K562 (cell line): ENCODE measurements around the gene RDH14. TPM values are rescaled to one million over a fixed set of nuclear protein-coding genes. Genes with fewer than 3 reads are reported as not detected.

Experiments used
- ATAC-seq: fragments of 200-7000 bp; cut with Tn5 transposase; 3 replicates; pipeline ENCODE4 v1.9.1; 2020; ENCODE audit warnings: moderate library complexity
- BruUV-seq: library from RNA; stranded (reverse); fragments of 400-500 nt; replicated peaks from 2 replicates; lab custom pipeline; 2021; lab: Mats Ljungman, UMichigan
- CTCF ChIA-PET: fragments of 300-600 bp; formaldehyde crosslinking; extraction: SDS; loops from one replicate; lab custom pipeline; 2021; ENCODE audit warnings: low intra/inter-chr PET ratio; lab: Yijun Ruan, JAX
- POLR2A ChIA-PET: fragments of 300-600, 350-650 bp; sonication (Branson Sonifier 250); formaldehyde crosslinking; extraction: SDS; loops from one replicate; lab custom pipeline; 2021; ENCODE audit warnings: antibody characterized with exemption, inconsistent platforms; lab: Yijun Ruan, JAX
- DNase-seq, 4 experiments: peaks; one replicate each; pipeline versions ENCODE4 v3.0.0 to v3.0.0-alpha.2; 2011 to 2018; ENCODE audit warnings: low spot score in 3 of 4, mixed read lengths in 3 of 4; ENCODE audit errors: extremely low read depth in 1 of 4
- FAIRE-seq: peaks from 2 replicates; lab custom pipeline; 2011; peaks lifted over from hg19 to GRCh38; lab: Jason Lieb, UNC
- H2AFZ ChIP-seq: 2 replicates; pipeline ENCODE4 v1.6.0; 2011; ENCODE audit warnings: low read depth, low read length, control low read depth, inconsistent platforms
- H3K27ac ChIP-seq: fragments of 200-600 bp; 3 replicates; pipeline ENCODE4 v1.8.0; 2011; ENCODE audit warnings: low read depth, mild to moderate bottlenecking, control low read depth, inconsistent platforms, low read length, moderate library complexity, mixed read lengths; ENCODE audit errors: extremely low read depth
- H3K27me3 ChIP-seq, 2 experiments: fragments of 300-600 bp in 1 of 2; 2 replicates in 1 of 2; 3 replicates in 1 of 2; pipeline versions ENCODE4 v1.6.0 to v1.8.0; 2011; ENCODE audit warnings: inconsistent platforms in 2 of 2, low read length in 2 of 2, mild to moderate bottlenecking in 1 of 2, mixed read lengths in 1 of 2, moderate library complexity in 1 of 2; ENCODE audit not compliant: control insufficient read depth in 2 of 2, insufficient read depth in 2 of 2
- H3K36me3 ChIP-seq: fragments of 300-600 bp; 3 replicates; pipeline ENCODE4 v1.8.0; 2011; ENCODE audit warnings: mild to moderate bottlenecking, low read length, inconsistent platforms; ENCODE audit not compliant: control insufficient read depth, insufficient read depth
- H3K4me1 ChIP-seq, 2 experiments: fragments of 200-600 bp in 1 of 2; replicated peaks in 1 of 2; 2 replicates in 1 of 2; 3 replicates in 1 of 2; pipeline versions ENCODE4 v1.5.1 to v1.8.0; 2011; ENCODE audit warnings: inconsistent platforms in 2 of 2, low read length in 2 of 2, mild to moderate bottlenecking in 1 of 2, mixed read lengths in 1 of 2, moderate library complexity in 1 of 2; ENCODE audit not compliant: control insufficient read depth in 2 of 2, insufficient read depth in 2 of 2
- H3K4me2 ChIP-seq: 2 replicates; pipeline ENCODE4 v1.6.1; 2011; ENCODE audit warnings: low read length, control low read depth, inconsistent platforms, mixed read lengths; ENCODE audit not compliant: insufficient read depth
- H3K4me3 ChIP-seq: fragments of 200-600 bp; sonication (generic), shearing (Covaris generic); 2 replicates; pipeline ENCODE4 v1.5.1; 2016; ENCODE audit warnings: control low read depth, inconsistent platforms
- H3K79me2 ChIP-seq: fragments of 200-600 bp; 3 replicates; pipeline ENCODE4 v1.8.0; 2011; ENCODE audit warnings: low read length, inconsistent platforms; ENCODE audit not compliant: control insufficient read depth, insufficient read depth
- H3K9ac ChIP-seq, 2 experiments: 2 replicates each; pipeline versions ENCODE4 v1.6.0 to v1.6.1; 2011; ENCODE audit warnings: low read depth in 2 of 2, low read length in 2 of 2, control low read depth in 1 of 2, inconsistent platforms in 1 of 2, mild to moderate bottlenecking in 1 of 2, mixed read lengths in 1 of 2; ENCODE audit not compliant: insufficient read depth in 1 of 2
- H3K9me1 ChIP-seq: one replicate; pipeline ENCODE4 v1.6.0; 2011; ENCODE audit warnings: inconsistent platforms, mild to moderate bottlenecking, low read length, moderate library complexity; ENCODE audit not compliant: control insufficient read depth, insufficient read depth
- H3K9me3 ChIP-seq: replicated peaks from 2 replicates; pipeline ENCODE4 v1.5.1; 2011; ENCODE audit warnings: low read depth, low read length, inconsistent platforms; ENCODE audit not compliant: control insufficient read depth, insufficient read depth
- H4K20me1 ChIP-seq: replicated peaks from 2 replicates; pipeline ENCODE4 v1.6.1; 2011; ENCODE audit warnings: low read length, inconsistent platforms, mixed read lengths; ENCODE audit not compliant: control insufficient read depth, insufficient read depth
- FOXP4 ChIP-seq: sonication (generic); formaldehyde crosslinking; IDR thresholded peaks from 2 replicates; pipeline ENCODE4 v1.8.0; 2022; ENCODE audit warnings: mild to moderate bottlenecking, missing genetic modification reagents, borderline replicate concordance
- KDM5B ChIP-seq: fragments of 200-600 bp; sonication (generic); IDR thresholded peaks from 2 replicates; pipeline ENCODE4 v1.6.1; 2012; ENCODE audit warnings: low read depth, mild to moderate bottlenecking, moderate library complexity, low read length, control low read depth, inconsistent platforms; ENCODE audit not compliant: insufficient replicate concordance
- MIER1 ChIP-seq: fragments of 450-650 bp; IDR thresholded peaks from 2 replicates; pipeline ENCODE4 v1.6.1; 2016; ENCODE audit warnings: antibody characterized with exemption, mild to moderate bottlenecking, low read depth
- POLR2AphosphoS5 ChIP-seq: IDR thresholded peaks from 2 replicates; pipeline ENCODE4 v1.6.1; 2011; ENCODE audit warnings: mild to moderate bottlenecking, low read depth, low read length, moderate library complexity; ENCODE audit not compliant: control insufficient read depth, insufficient read depth
- POLR2B ChIP-seq: fragments of 450-650 bp; IDR thresholded peaks from 2 replicates; pipeline ENCODE4 v1.6.1; 2018; ENCODE audit warnings: low read depth; ENCODE audit not compliant: partially characterized antibody
- RBFOX2 ChIP-seq: fragments of 200-400 bp; formaldehyde crosslinking; IDR thresholded peaks from 2 replicates; pipeline ENCODE4 v1.6.1; 2017; ENCODE audit warnings: low read depth, mild to moderate bottlenecking, low read length, moderate library complexity
- SRF ChIP-seq, 2 experiments: fragments of 250-450, 450-650 bp in 1 of 2; sonication (Bioruptor Pico) in 1 of 2; sonication (generic) in 1 of 2; formaldehyde crosslinking; IDR thresholded peaks; 2 replicates each; pipeline versions ENCODE4 v1.5.0 to v1.5.1; 2020 to 2022; ENCODE audit warnings: mild to moderate bottlenecking in 1 of 2, missing genetic modification reagents in 1 of 2
- SUPT5H ChIP-seq: fragments of 450-650 bp; IDR thresholded peaks from 2 replicates; pipeline ENCODE4 v1.6.1; 2016
- TAF15 ChIP-seq: fragments of 200-400 bp; formaldehyde crosslinking; IDR thresholded peaks from 2 replicates; pipeline ENCODE4 v1.6.1; 2017; ENCODE audit warnings: mild to moderate bottlenecking, low read depth, low read length, moderate library complexity
- TBP ChIP-seq: optimal IDR thresholded peaks from 2 replicates; pipeline ENCODE3; 2011; ENCODE audit warnings: low read depth, low read length, improper control_type of control experiment
- ZBTB43 ChIP-seq: sonication (generic); formaldehyde crosslinking; IDR thresholded peaks from 2 replicates; pipeline ENCODE4 v1.8.0; 2023; ENCODE audit warnings: mild to moderate bottlenecking, missing genetic modification reagents
- WGBS: fragments of 100-300 bp; shearing (Covaris generic); methylation state at CpG from one replicate; pipeline ENCODE4 v1.1.6; 2016; ENCODE audit warnings: low coverage, mixed read lengths; ENCODE audit not compliant: insufficient coverage; ENCODE audit errors: missing lambda C conversion rate; 5-methylcytosine and 5-hydroxymethylcytosine counted together
- in situ Hi-C: fragments of 300-500 bp; cut with MboI; formaldehyde crosslinking; loops from 4 replicates; pipeline ENCODE4 v1.15.0; 2018; ENCODE audit warnings: inconsistent platforms, mixed read lengths
- intact Hi-C: fragments of 100-400 bp; cut with micrococcal nuclease; formaldehyde crosslinking; loops from 2 replicates; pipeline ENCODE4 v1.14.2; 2022
- polyA plus RNA-seq, 8 experiments: library from polyadenylated mRNA; depleted of rRNA in 4 of 8; stranded (reverse) in 5 of 8; unstranded in 3 of 8; fragments of >200 nt; fragmentation: Nextera tagmentation in 2 of 8; fragmentation: Illumina TruSeq in 1 of 8; extraction: Ambion mirVana in 2 of 8; extraction: Trizol in 1 of 8; gene quantifications; 2 replicates each; pipeline versions ENCODE4 v1.2.1 to v1.2.3, GENCODE V29; 2011 to 2014; ENCODE audit warnings: inconsistent platforms in 1 of 8, missing spikeins in 1 of 8
- total RNA-seq, 7 experiments: library from RNA; depleted of rRNA in 6 of 7; stranded (reverse); fragments of >200 nt in 6 of 7; fragmentation: Illumina TruSeq in 2 of 7; extraction: Trizol in 2 of 7; gene quantifications; 2 replicates each; pipeline versions ENCODE4 v1.2.1 to v1.2.3, GENCODE V29; 2011 to 2021; ENCODE audit warnings: low replicate concordance in 1 of 7
- TF ChIP-seq, protein P1 (sequence below), 3 experiments: IDR thresholded peaks in 2 of 3; conservative IDR thresholded peaks in 1 of 3; 2 replicates each; pipeline ENCODE4 v1.5.1; 2011 to 2012; ENCODE audit warnings: low read length in 3 of 3, mild to moderate bottlenecking in 3 of 3, control low read depth in 2 of 3, improper control_type of control experiment in 1 of 3, inconsistent platforms in 1 of 3, low read depth in 1 of 3, mixed read lengths in 1 of 3, moderate library complexity in 1 of 3; ENCODE audit not compliant: insufficient read depth in 2 of 3

RDH14 gene
- total and polyA plus RNA-seq, 9 of the 15 experiments (the other 6 are each of a cell fraction or from before 2014, with no cell fraction given): 6.7 to 26.2 (median 20.9) TPM

- TF ChIP-seq ZBTB43 (CRISPR knock-in tag) (no peak), SUPT5H (0 out of 2 replicates have a peak, but pooled peaks have one; percentile 13), SRF (CRISPR knock-in tag; IDR thresholded peaks at IDR 0.05) (no peak), TBP (peak; percentile 59), POLR2B (peak; percentile 54), RBFOX2 (peak; percentile 19; the same call in 1 of the 2 replicates), FOXP4 (CRISPR knock-in tag) (0 out of 2 replicates have a peak, but pooled peaks have one; percentile 6)
Measured at GRCh38 chr2:18560797-18561085, 288 bp upstream of the RDH14 start (continued).

DNA sequence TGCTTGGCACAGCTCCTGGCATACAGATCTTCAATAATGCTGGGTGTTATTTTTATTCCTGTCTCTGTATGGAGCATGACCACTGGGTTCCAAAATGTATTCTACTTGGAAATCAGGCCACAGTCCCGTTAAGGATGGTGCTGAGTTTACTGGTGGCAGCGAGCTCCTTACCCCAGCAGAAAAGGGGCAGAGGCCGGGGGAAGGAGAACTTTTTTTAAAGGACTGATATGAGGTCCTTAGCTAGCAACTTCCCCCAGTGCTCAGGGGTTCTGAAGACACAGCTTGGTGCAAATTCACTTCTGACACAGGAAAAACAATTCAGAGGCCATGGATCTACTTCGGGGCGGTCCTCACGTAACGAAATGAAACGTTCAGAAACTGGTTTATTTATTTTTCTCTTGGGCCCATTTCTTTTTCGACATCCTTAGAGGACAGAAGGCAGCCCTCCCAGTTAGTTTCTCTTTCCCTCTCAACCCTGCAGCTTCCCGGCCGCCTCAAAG, 872 bp downstream of the RDH14 start:
- DNase-seq (peak in 1 of 4 experiments; percentile 19), ATAC-seq (no peak; the same call in none of the 3 replicates), FAIRE-seq (no peak)
- Histone ChIP-seq H3K27ac (peak overlapping the region; percentile 83), H3K9me3 (no peaks in the 10 kb centered on the region), H2AFZ (peak overlapping the region; percentile 93), H3K9ac (peak overlapping the region; percentile 82 to 94), H3K9me1 (no peaks in the 10 kb centered on the region), H3K4me2 (peak overlapping the region; percentile 85), H3K36me3 (peaks cover 11% of the 10 kb centered on the region), H3K4me1 (peaks cover 9 to 15% of the 10 kb centered on the region in 2 experiments; a peak in 3 of 5 replicates), H3K27me3 (no peaks in the 10 kb centered on the region), H4K20me1 (no peaks in the 10 kb centered on the region), H3K4me3 (peak overlapping the region; percentile 92), H3K79me2 (peaks cover 39% of the 10 kb centered on the region)
- CTCF ChIA-PET: no interaction called here
- in situ Hi-C loops (no loop called here), intact Hi-C loops (loop anchor here (10.0 kb wide), 1 partner anchor 1325 kb away; no protein-coding TSS in a partner anchor)
- BruUV-seq: TSS peak; percentile 71
- POLR2A ChIA-PET: interaction anchor here (0.5 to 1.3 kb wide), 2 partner anchors 11 to 788 kb away, joined by 3 to 7 read pairs; no protein-coding TSS in a partner anchor
- WGBS: 2% methylated on average over 11 of the region's 11 CpGs
- TF ChIP-seq MIER1: no peak
- TF ChIP-seq TAF15: no peak
- TF ChIP-seq, protein P1, sequence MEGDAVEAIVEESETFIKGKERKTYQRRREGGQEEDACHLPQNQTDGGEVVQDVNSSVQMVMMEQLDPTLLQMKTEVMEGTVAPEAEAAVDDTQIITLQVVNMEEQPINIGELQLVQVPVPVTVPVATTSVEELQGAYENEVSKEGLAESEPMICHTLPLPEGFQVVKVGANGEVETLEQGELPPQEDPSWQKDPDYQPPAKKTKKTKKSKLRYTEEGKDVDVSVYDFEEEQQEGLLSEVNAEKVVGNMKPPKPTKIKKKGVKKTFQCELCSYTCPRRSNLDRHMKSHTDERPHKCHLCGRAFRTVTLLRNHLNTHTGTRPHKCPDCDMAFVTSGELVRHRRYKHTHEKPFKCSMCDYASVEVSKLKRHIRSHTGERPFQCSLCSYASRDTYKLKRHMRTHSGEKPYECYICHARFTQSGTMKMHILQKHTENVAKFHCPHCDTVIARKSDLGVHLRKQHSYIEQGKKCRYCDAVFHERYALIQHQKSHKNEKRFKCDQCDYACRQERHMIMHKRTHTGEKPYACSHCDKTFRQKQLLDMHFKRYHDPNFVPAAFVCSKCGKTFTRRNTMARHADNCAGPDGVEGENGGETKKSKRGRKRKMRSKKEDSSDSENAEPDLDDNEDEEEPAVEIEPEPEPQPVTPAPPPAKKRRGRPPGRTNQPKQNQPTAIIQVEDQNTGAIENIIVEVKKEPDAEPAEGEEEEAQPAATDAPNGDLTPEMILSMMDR (IDR thresholded peaks at IDR 0.05 in 2 of 3, conservative IDR thresholded peaks at IDR 0.05 in 1 of 3; ENCODE audit: insufficient read depth in 2 of 3, low read depth in 1 of 3, low read length in 3 of 3): no peak
- no peak for TF ChIP-seq KDM5B
- TF ChIP-seq POLR2AphosphoS5: no peak
